ENCODE results near the gene ABLIM2. TPM values are rescaled to one million over a fixed set of nuclear protein-coding genes. Genes with fewer than 3 reads are reported as not detected.

ABLIM2 gene
- polyA plus RNA-seq, 2 of the 4 experiments (the other 2 are of a cell fraction): 0.21 to 0.40 TPM

GRCh38 chr4:8043596-8043995 is 115.0 kb downstream of the ABLIM2 start:
- no peaks in the 10 kb centered on the region for H3K9me3 ChIP-seq
- FAIRE-seq (no peak), ATAC-seq (no peak), DNase-seq (ENCODE audit: low read depth in 1 of 2, low spot score in 1 of 2) (no peak)
- no peak overlapping the region for H3K4me2 ChIP-seq
- H3K4me1 ChIP-seq: no peaks in the 10 kb centered on the region
- POLR2A ChIA-PET: no interaction called here
- no peak overlapping the region for H3K27ac ChIP-seq
- TF ChIP-seq JUN (IDR thresholded peaks at IDR 0.05) (no peak), SMC3 (IDR thresholded peaks at IDR 0.05) (no peak), HDAC2 (IDR thresholded peaks at IDR 0.05) (no peak), ZC3H11A (IDR thresholded peaks at IDR 0.05) (no peak), POLR2A (IDR thresholded peaks at IDR 0.05; ENCODE audit: low read length) (no peak), ESRRA (IDR thresholded peaks at IDR 0.05; ENCODE audit: borderline replicate concordance, low read length) (no peak), HOXA7 (CRISPR knock-in tag; IDR thresholded peaks at IDR 0.05) (no peak), CHD2 (IDR thresholded peaks at IDR 0.05; ENCODE audit: low read length, partially characterized antibody) (no peak), HOXB13 (CRISPR knock-in tag; IDR thresholded peaks at IDR 0.05; ENCODE audit: low read depth) (no peak), HMGXB4 (CRISPR knock-in tag; IDR thresholded peaks at IDR 0.05; ENCODE audit: borderline replicate concordance) (no peak), MAFK (IDR thresholded peaks at IDR 0.05; ENCODE audit: partially characterized antibody) (no peak), TP53 (CRISPR knock-in tag; IDR thresholded peaks at IDR 0.05) (no peak), NR3C1 (IDR thresholded peaks at IDR 0.05) (no peak), REST (IDR thresholded peaks at IDR 0.05) (no peak), RCOR1 (IDR thresholded peaks at IDR 0.05; ENCODE audit: low read depth, low read length) (no peak), KDM1A (IDR thresholded peaks at IDR 0.05; ENCODE audit: low read depth) (no peak)
- CTCF ChIA-PET: no interaction called here
- no peak overlapping the region for H3K4me3 ChIP-seq
- 75% methylated on average over 7 of the region's 16 CpGs for WGBS (ENCODE audit: missing lambda C conversion rate)

- ChIA-PET CTCF (interaction anchor here (0.7 to 1.4 kb wide), 2 partner anchors 9 to 183 kb away, joined by 3 to 4 read pairs; no protein-coding TSS in a partner anchor), POLR2A (no interaction called here)
- Histone ChIP-seq H3K4me2 (no peak overlapping the region), H3K9me3 (no peaks in the 10 kb centered on the region), H3K4me1 (no peaks in the 10 kb centered on the region), H3K4me3 (no peak overlapping the region), H3K27ac (no peak overlapping the region)
- ATAC-seq (no peak), FAIRE-seq (no peak), DNase-seq (ENCODE audit: low read depth in 1 of 2, low spot score in 1 of 2) (no peak)
- WGBS (ENCODE audit: missing lambda C conversion rate): 71% methylated on average over 11 of the region's 11 CpGs
- no peak for TF ChIP-seq RNF2 (IDR thresholded peaks at IDR 0.05; ENCODE audit: borderline replicate concordance, low read depth)
- TF ChIP-seq FOSL2 (IDR thresholded peaks at IDR 0.05): no peak
- no peak for TF ChIP-seq FOSL2 (CRISPR knock-in tag; IDR thresholded peaks at IDR 0.05)
- no peak for TF ChIP-seq CHD2 (IDR thresholded peaks at IDR 0.05; ENCODE audit: low read length, partially characterized antibody)
- TF ChIP-seq RFX5 (IDR thresholded peaks at IDR 0.05): no peak
- no peak for TF ChIP-seq RCOR1 (IDR thresholded peaks at IDR 0.05; ENCODE audit: low read depth, low read length)
- TF ChIP-seq HMGXB4 (CRISPR knock-in tag; IDR thresholded peaks at IDR 0.05; ENCODE audit: borderline replicate concordance): no peak
- no peak for TF ChIP-seq MYC (IDR thresholded peaks at IDR 0.05; ENCODE audit: borderline replicate concordance, low read length)
- TF ChIP-seq HDAC2 (IDR thresholded peaks at IDR 0.05): no peak
- TF ChIP-seq EHMT2 (IDR thresholded peaks at IDR 0.05; ENCODE audit: low read depth): no peak
Measured at GRCh38 chr4:8041868-8042267, 116.7 kb downstream of the ABLIM2 start.
